Measurements from ENCODE around the gene C14orf119. TPM values are rescaled to one million over a fixed set of nuclear protein-coding genes. Genes with fewer than 3 reads are reported as not detected.

Gene C14orf119
- total RNA-seq, 1 experiment from 2014 or later, result 46.8 TPM

DNA sequence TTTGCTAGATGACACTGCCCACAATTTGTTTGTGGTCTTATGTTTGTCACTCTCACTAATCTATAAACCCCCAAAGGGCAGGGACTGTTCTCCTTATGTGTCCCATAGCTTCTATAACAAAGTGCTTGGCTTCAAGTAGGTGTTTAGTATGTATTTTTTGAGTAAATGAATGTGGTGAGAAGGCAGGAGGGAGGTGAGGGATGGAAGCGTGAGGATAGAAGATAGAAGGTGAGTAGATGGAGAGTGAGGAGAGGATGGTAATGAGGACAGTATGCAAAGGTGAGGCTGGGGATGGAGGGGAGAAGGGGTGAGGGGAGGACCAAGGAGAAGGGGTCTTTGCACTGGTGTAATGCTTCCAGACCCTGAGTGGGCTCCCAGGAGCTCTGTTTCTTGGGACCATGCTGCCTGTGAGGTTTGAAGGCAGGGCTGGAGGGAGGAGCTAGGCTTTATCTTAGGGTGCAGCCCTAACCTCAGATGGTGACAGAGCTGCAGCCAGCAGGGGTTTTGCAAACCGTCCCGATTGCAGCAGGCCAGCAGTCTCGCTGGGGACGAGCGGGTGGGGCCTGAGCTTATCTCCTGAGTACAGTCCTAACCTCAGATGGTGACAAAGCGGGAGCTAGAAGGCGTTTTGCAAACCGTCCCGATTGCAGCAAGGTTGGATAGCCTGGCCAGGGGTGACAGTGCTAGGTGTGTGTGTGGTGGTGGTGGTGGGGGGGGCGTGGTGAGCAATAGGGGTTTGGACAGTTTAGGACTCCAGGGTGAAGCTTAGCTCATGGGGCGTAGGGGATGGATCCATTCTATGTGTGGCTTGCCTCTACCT, 17.3 kb downstream of the C14orf119 start:
- Histone ChIP-seq H3K4me3 (replicated peaks in 1 of 2; ENCODE audit: low read depth in 1 of 2, low read length in 2 of 2) (no peak overlapping the region), H2AFZ (ENCODE audit: low read depth, low read length, poor library complexity, severe bottlenecking) (no peak overlapping the region)
- no peak for TF ChIP-seq ZNF274 (IDR thresholded peaks at IDR 0.05; ENCODE audit: low read depth, low read length)
- TF ChIP-seq POLR2AphosphoS5 (IDR thresholded peaks at IDR 0.05; ENCODE audit: low read depth, low read length), result no peak
- TF ChIP-seq, protein P1, sequence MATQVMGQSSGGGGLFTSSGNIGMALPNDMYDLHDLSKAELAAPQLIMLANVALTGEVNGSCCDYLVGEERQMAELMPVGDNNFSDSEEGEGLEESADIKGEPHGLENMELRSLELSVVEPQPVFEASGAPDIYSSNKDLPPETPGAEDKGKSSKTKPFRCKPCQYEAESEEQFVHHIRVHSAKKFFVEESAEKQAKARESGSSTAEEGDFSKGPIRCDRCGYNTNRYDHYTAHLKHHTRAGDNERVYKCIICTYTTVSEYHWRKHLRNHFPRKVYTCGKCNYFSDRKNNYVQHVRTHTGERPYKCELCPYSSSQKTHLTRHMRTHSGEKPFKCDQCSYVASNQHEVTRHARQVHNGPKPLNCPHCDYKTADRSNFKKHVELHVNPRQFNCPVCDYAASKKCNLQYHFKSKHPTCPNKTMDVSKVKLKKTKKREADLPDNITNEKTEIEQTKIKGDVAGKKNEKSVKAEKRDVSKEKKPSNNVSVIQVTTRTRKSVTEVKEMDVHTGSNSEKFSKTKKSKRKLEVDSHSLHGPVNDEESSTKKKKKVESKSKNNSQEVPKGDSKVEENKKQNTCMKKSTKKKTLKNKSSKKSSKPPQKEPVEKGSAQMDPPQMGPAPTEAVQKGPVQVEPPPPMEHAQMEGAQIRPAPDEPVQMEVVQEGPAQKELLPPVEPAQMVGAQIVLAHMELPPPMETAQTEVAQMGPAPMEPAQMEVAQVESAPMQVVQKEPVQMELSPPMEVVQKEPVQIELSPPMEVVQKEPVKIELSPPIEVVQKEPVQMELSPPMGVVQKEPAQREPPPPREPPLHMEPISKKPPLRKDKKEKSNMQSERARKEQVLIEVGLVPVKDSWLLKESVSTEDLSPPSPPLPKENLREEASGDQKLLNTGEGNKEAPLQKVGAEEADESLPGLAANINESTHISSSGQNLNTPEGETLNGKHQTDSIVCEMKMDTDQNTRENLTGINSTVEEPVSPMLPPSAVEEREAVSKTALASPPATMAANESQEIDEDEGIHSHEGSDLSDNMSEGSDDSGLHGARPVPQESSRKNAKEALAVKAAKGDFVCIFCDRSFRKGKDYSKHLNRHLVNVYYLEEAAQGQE (IDR thresholded peaks at IDR 0.05; ENCODE audit: low read depth), result no peak

More for the DNA sequence above, 17.3 kb downstream of the C14orf119 start:
- peaks cover 20% of the 10 kb centered on the region; the same call in 1 of the 2 replicates for H3K27me3 ChIP-seq (ENCODE audit: insufficient read depth, low read length)
- no peak for ATAC-seq
- peaks cover 12 to 23% of the 10 kb centered on the region in 2 experiments for H3K4me1 ChIP-seq (ENCODE audit: control insufficient read depth in 1 of 2, insufficient read depth in 2 of 2, low read length in 2 of 2)
- H3K4me2 ChIP-seq (ENCODE audit: low read length), result no peak overlapping the region
- no peak overlapping the region for H3K27ac ChIP-seq (ENCODE audit: low read depth, low read length)
- no TSS peak for BruUV-seq (replicated peaks)
- intact Hi-C loops (cut with micrococcal nuclease), result no loop called here
- no peaks in the 10 kb centered on the region for H3K9me2 ChIP-seq (ENCODE audit: insufficient read depth)
- ChIA-PET POLR2A (interaction anchor here (1.0 to 1.2 kb wide), 2 partner anchors 17 to 44 kb away, joined by 3 to 4 read pairs; partner anchors contain the start of genes ACIN1 and C14orf119), CTCF (interaction anchor here (1.3 to 5.5 kb wide), 3 partner anchors 8 to 55 kb away, joined by 3 to 56 read pairs (median 7); no protein-coding TSS in a partner anchor), RAD21 (ENCODE audit: low non-redundant PET in 1 of 2, low total read pairs in 2 of 2, uncharacterized antibody in 2 of 2, unreplicated experiment in 2 of 2) (interaction anchor here in 1 of 2 experiments (0.9 kb wide), 1 partner anchor 69 kb away, joined by 3 read pairs; no protein-coding TSS in a partner anchor)
- H3K79me2 ChIP-seq (ENCODE audit: insufficient read depth, low read length), result no peaks in the 10 kb centered on the region
- no peaks in the 10 kb centered on the region for H4K20me1 ChIP-seq (ENCODE audit: insufficient read depth)
- H3K9me3 ChIP-seq (ENCODE audit: control insufficient read depth in 1 of 2, insufficient read depth in 1 of 2, low read depth in 1 of 2, low read length in 2 of 2), result no peaks in the 10 kb centered on the region
- DNase-seq (ENCODE audit: low read depth, low spot score), result no peak
- no peak overlapping the region for H3K9ac ChIP-seq (ENCODE audit: low read length)
- H3K36me3 ChIP-seq (ENCODE audit: control insufficient read depth in 1 of 2, insufficient read depth in 2 of 2, low read length in 2 of 2), result no peaks in the 10 kb centered on the region

Data from HCT116 (cell line).